GM18526 (cell line): Measurements from ENCODE around the gene ATP1A2.

Source experiments
- POLR2A ChIP-seq: IDR thresholded peaks from 3 replicates; pipeline ENCODE4 v1.6.1; 2011; ENCODE audit not compliant: insufficient read length; ENCODE audit errors: extremely low read depth

ATP1A2 gene

GRCh38 chr1:160115545-160116282 is at the start of gene ATP1A2:
TSS of gene ATP1A2 (plus strand) at chr1:160115759. CDS start at chr1:160115862, 103 bp downstream.
- TF ChIP-seq POLR2A: no peak

- TF ChIP-seq POLR2A: no peak
Observed at GRCh38 chr1:160066829-160067745, 48.5 kb upstream of the ATP1A2 start.

GRCh38 chr1:160068225-160068624 is 47.3 kb upstream of the ATP1A2 start:
- no peak for TF ChIP-seq POLR2A

GRCh38 chr1:160069460-160070231 is 45.9 kb upstream of the ATP1A2 start, which contains the start of gene KCNJ10:
TSS of gene KCNJ10 (minus strand) at chr1:160070160. CDS start at chr1:160042532, 27,628 bp downstream.
- no peak for TF ChIP-seq POLR2A

- TF ChIP-seq POLR2A: no peak
Observed at GRCh38 chr1:160070243-160071163, 45.1 kb upstream of the ATP1A2 start.

GRCh38 chr1:160071289-160071688 is 44.3 kb upstream of the ATP1A2 start:
- TF ChIP-seq POLR2A: no peak

GRCh38 chr1:160074865-160075264 is 40.7 kb upstream of the ATP1A2 start:
- no peak for TF ChIP-seq POLR2A

- TF ChIP-seq POLR2A: no peak
Observed at GRCh38 chr1:160075836-160076235, 39.7 kb upstream of the ATP1A2 start.

- no peak for TF ChIP-seq POLR2A
Observed at GRCh38 chr1:160076295-160076694, 39.3 kb upstream of the ATP1A2 start.

GRCh38 chr1:160077486-160077885 is 38.1 kb upstream of the ATP1A2 start:
- no peak for TF ChIP-seq POLR2A

- TF ChIP-seq POLR2A: no peak
Observed at GRCh38 chr1:160078512-160079195, 36.9 kb upstream of the ATP1A2 start.

- TF ChIP-seq POLR2A: no peak
Observed at GRCh38 chr1:160079448-160079847, 36.1 kb upstream of the ATP1A2 start.

- TF ChIP-seq POLR2A: no peak
Observed at GRCh38 chr1:160080381-160081100, 35.0 kb upstream of the ATP1A2 start.

GRCh38 chr1:160081261-160081936 is 34.2 kb upstream of the ATP1A2 start, which contains the start of gene KCNJ9:
TSS of gene KCNJ9 (plus strand) at chr1:160081538. CDS start at chr1:160084031, 2,493 bp downstream.
- TF ChIP-seq POLR2A: no peak
